ENCODE data around the gene LRRC23. TPM values are rescaled to one million over a fixed set of nuclear protein-coding genes. Genes with fewer than 3 reads are reported as not detected.

LRRC23 gene
- total and polyA plus RNA-seq, 9 of the 15 experiments (the other 6 are each of a cell fraction or from before 2014, with no cell fraction given) = 2.2 to 7.0 (median 3.0) TPM

DNA sequence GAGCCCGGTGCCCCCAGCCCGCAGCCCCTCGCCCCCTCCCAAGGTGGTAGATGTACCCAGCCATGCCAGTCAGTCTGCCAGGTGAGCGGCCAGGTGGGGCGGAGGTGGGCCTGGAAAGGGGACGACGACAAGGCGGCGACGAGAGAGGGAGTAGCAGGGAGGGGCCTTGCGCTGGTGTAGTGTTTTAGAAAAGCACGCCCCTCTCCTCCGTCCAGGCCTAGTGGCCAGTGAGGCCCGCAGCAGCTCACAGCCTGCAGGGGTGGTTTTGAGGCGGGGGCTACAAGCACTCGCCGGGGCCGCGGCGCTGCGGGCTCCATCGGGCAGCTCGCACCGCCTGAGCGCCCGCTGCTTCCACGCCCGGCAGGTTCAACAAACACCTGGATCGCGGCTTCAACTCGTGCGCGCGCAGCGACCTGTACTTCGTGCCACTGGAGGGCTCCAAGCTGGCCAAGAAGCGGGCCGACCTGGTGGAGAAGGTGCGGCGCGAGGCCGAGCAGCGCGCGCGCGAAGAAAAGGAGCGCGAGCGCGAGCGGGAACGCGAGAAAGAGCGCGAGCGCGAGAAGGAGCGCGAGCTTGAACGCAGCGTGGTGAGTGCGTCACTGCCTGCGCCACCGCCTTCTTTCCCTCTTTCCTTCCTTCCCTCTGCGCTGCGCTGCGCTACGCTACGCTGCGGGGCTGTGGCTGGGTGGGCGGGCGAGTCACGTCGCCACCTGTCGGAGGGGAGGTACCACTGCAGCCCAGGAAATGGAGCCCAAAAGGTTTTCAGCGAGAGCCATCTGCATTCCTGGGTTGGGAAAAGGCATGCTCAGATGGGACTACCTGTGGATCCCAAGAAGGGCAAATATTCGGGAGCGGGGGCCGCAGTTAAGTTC lies 33.1 kb downstream of the LRRC23 start (continued):
- TF ChIP-seq PKNOX1 (IDR thresholded peaks at IDR 0.05) (no peak), KLF1 (tag; IDR thresholded peaks at IDR 0.05) (no peak), L3MBTL2 (IDR thresholded peaks at IDR 0.05) (peak; percentile 81), BCLAF1 (IDR thresholded peaks at IDR 0.05; ENCODE audit: borderline replicate concordance in 1 of 2, control insufficient read depth in 1 of 2, low read depth in 2 of 2, low read length in 1 of 2) (peak in 1 of 2 experiments; percentile 27; a peak in 1 of 4 replicates), HNRNPK (IDR thresholded peaks at IDR 0.05; ENCODE audit: low read depth, low read length, poor library complexity, severe bottlenecking) (no peak), ZNF584 (CRISPR knock-in tag; IDR thresholded peaks at IDR 0.05; ENCODE audit: low read depth) (no peak), KHSRP (IDR thresholded peaks at IDR 0.05) (peak; percentile 43; the same call in 1 of the 2 replicates), CHCHD3 (CRISPR knock-in tag; IDR thresholded peaks at IDR 0.05) (no peak), KDM5B (IDR thresholded peaks at IDR 0.05; ENCODE audit: insufficient replicate concordance, low read depth, low read length) (no peak), MAFG (tag; conservative IDR thresholded peaks at IDR 0.05) (no peak)
- TF ChIP-seq, protein P1, sequence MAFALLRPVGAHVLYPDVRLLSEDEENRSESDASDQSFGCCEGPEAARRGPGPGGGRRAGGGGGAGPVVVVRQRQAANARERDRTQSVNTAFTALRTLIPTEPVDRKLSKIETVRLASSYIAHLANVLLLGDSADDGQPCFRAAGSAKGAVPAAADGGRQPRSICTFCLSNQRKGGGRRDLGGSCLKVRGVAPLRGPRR (CRISPR knock-in tag; IDR thresholded peaks at IDR 0.05) = no peak
- TF ChIP-seq, protein P2, sequence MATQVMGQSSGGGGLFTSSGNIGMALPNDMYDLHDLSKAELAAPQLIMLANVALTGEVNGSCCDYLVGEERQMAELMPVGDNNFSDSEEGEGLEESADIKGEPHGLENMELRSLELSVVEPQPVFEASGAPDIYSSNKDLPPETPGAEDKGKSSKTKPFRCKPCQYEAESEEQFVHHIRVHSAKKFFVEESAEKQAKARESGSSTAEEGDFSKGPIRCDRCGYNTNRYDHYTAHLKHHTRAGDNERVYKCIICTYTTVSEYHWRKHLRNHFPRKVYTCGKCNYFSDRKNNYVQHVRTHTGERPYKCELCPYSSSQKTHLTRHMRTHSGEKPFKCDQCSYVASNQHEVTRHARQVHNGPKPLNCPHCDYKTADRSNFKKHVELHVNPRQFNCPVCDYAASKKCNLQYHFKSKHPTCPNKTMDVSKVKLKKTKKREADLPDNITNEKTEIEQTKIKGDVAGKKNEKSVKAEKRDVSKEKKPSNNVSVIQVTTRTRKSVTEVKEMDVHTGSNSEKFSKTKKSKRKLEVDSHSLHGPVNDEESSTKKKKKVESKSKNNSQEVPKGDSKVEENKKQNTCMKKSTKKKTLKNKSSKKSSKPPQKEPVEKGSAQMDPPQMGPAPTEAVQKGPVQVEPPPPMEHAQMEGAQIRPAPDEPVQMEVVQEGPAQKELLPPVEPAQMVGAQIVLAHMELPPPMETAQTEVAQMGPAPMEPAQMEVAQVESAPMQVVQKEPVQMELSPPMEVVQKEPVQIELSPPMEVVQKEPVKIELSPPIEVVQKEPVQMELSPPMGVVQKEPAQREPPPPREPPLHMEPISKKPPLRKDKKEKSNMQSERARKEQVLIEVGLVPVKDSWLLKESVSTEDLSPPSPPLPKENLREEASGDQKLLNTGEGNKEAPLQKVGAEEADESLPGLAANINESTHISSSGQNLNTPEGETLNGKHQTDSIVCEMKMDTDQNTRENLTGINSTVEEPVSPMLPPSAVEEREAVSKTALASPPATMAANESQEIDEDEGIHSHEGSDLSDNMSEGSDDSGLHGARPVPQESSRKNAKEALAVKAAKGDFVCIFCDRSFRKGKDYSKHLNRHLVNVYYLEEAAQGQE (IDR thresholded peaks at IDR 0.05; ENCODE audit: borderline replicate concordance) = no peak
- TF ChIP-seq, protein P2 (CRISPR knock-in tag; IDR thresholded peaks at IDR 0.05; ENCODE audit: low read depth) = peak; percentile 54; the same call in 1 of the 2 replicates
